Tibial artery (tissue), 4 donors: ENCODE data around the gene DCLRE1B.

Experiments
- DNase-seq, 2 donors: peaks; one replicate each; pipeline ENCODE4 v3.0.0-alpha.2; 2019
- H3K27ac ChIP-seq, 2 donors: fragments of 200-600 bp; sonication (generic) in 1 of 2; 1 replicate in 1 of 2; 2 replicates in 1 of 2; pipeline ENCODE4 v1.5.1; 2018 to 2019; ENCODE audit warnings: mild to moderate bottlenecking in 1 of 2
- H3K27me3 ChIP-seq, 2 donors: fragments of 200-600 bp; sonication (generic) in 1 of 2; one replicate each; pipeline versions ENCODE4 v1.5.1 to v1.6.0; 2016 to 2019
- H3K36me3 ChIP-seq, 3 donors: fragments of 200-600 bp; sonication (generic) in 2 of 3; one replicate each; pipeline ENCODE4 v1.5.1; 2016 to 2019; ENCODE audit warnings: mild to moderate bottlenecking in 2 of 3
- H3K4me1 ChIP-seq, 4 donors: fragments of 200-600 bp; sonication (generic) in 2 of 4; 1 replicate in 3 of 4; 2 replicates in 1 of 4; pipeline ENCODE4 v1.5.1; 2016 to 2019
- H3K4me3 ChIP-seq, 2 donors: fragments of 200-600 bp; sonication (generic) in 1 of 2; 1 replicate in 1 of 2; 2 replicates in 1 of 2; pipeline ENCODE4 v1.5.1; 2018 to 2019; ENCODE audit warnings: mild to moderate bottlenecking in 2 of 2
- H3K9me3 ChIP-seq, 3 donors: fragments of 200-600 bp; sonication (generic) in 1 of 3; one replicate each; pipeline ENCODE4 v1.5.1; 2016 to 2019
- intact Hi-C: fragments of 100-400 bp; cut with DNase I; formaldehyde crosslinking; loops from one replicate; pipeline ENCODE4 v1.15.0; 2023; ENCODE audit warnings: low total_unique reads
- TF ChIP-seq, protein P1 (sequence below), 2 experiments: fragments of 200-600 bp in 1 of 2; fragments of 450-650 bp in 1 of 2; IDR thresholded peaks; one replicate each; pipeline ENCODE4 v1.5.1; 2017 to 2019; ENCODE audit warnings: antibody characterized with exemption in 2 of 2, mild to moderate bottlenecking in 1 of 2, moderate library complexity in 1 of 2

Gene DCLRE1B

DNA sequence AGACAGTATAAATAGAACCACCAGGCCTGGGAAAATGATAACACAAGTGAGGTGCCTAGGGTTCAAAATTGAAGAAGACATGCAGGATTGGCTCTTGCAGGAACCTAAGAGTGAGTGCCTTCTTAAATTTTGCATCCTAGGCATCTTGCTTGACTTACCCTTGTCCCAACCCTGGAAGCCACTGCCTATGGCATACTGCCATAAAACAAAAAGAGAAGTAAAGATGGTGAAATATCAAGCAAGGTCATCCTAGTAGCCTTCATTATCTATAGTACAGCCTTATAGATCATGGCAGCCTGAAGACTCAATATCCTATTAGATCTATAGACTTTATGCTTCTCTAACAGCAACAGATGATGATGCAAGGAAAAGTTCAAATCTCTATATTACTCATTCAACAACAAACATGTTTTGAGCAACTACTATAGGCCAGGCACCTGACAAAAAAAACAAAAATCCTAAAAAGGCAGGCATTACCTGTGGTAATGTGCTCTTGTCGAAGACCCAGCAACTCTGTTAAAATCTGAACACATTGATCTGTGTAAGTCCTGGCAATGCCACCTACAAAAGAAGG lies 6.8 kb upstream of the DCLRE1B start:
- H3K36me3 ChIP-seq = peaks cover 35 to 66% (median 42%) of the 10 kb centered on the region in 3 donors
- H3K27ac ChIP-seq = peak overlapping the region; percentile 62 to 65
- H3K9me3 ChIP-seq = no peaks in the 10 kb centered on the region
- TF ChIP-seq, protein P1, sequence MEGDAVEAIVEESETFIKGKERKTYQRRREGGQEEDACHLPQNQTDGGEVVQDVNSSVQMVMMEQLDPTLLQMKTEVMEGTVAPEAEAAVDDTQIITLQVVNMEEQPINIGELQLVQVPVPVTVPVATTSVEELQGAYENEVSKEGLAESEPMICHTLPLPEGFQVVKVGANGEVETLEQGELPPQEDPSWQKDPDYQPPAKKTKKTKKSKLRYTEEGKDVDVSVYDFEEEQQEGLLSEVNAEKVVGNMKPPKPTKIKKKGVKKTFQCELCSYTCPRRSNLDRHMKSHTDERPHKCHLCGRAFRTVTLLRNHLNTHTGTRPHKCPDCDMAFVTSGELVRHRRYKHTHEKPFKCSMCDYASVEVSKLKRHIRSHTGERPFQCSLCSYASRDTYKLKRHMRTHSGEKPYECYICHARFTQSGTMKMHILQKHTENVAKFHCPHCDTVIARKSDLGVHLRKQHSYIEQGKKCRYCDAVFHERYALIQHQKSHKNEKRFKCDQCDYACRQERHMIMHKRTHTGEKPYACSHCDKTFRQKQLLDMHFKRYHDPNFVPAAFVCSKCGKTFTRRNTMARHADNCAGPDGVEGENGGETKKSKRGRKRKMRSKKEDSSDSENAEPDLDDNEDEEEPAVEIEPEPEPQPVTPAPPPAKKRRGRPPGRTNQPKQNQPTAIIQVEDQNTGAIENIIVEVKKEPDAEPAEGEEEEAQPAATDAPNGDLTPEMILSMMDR (IDR thresholded peaks at IDR 0.05) = no peak
- peaks cover 0 to 20% (median 6%) of the 10 kb centered on the region in 4 donors for H3K4me1 ChIP-seq
- H3K4me3 ChIP-seq = no peak overlapping the region
- intact Hi-C loops = loop anchor here (10.0 kb wide), 1 partner anchor 54 kb away; no protein-coding TSS in a partner anchor
- no peaks in the 10 kb centered on the region for H3K27me3 ChIP-seq
- no peak for DNase-seq

DNA sequence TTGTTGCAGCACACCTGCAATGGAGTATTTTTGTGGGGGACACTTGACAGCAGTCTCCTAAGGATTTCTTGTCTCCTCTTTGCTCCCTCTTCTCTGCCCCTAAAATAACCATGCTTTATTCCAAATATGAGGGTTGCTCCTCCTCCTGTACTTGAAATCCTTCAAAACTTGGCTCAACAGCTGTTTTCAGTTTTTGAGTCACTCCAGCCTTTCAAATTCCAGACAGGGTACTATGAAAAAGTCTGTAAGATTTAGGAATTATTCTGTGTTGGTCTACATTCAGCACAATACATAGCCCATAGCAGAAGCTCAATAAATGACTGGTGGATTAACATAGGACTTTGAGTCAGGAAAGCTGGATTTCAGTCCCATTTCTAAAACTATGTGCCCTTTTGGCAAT lies 6.0 kb upstream of the DCLRE1B start:
- H3K27ac ChIP-seq = peak overlapping the region; percentile 62 to 65

GRCh38 chr1:113901191-113901590 lies 3.9 kb upstream of the DCLRE1B start:
- intact Hi-C loops = loop anchor here (10.0 kb wide), 2 partner anchors 86 to 146 kb away; partner anchors contain the start of genes PHTF1 and RSBN1
- DNase-seq = no peak
- TF ChIP-seq, protein P1 (IDR thresholded peaks at IDR 0.05) = no peak
- Histone ChIP-seq H3K4me3 (no peak overlapping the region), H3K27me3 (no peaks in the 10 kb centered on the region), H3K9me3 (no peaks in the 10 kb centered on the region), H3K36me3 (peaks cover 22 to 39% (median 23%) of the 10 kb centered on the region in 3 donors), H3K4me1 (peaks cover 0 to 37% (median 13%) of the 10 kb centered on the region in 4 donors), H3K27ac (no peak overlapping the region)

More for the DNA sequence above, 6.0 kb upstream of the DCLRE1B start:
- Histone ChIP-seq H3K4me3 (no peak overlapping the region), H3K36me3 (peaks cover 35 to 59% (median 42%) of the 10 kb centered on the region in 3 donors), H3K27me3 (no peaks in the 10 kb centered on the region), H3K9me3 (no peaks in the 10 kb centered on the region), H3K4me1 (peaks cover 0 to 28% (median 10%) of the 10 kb centered on the region in 4 donors)
- no peak for DNase-seq
- intact Hi-C loops = loop anchor here (10.0 kb wide), 1 partner anchor 54 kb away; no protein-coding TSS in a partner anchor
- TF ChIP-seq, protein P1 (IDR thresholded peaks at IDR 0.05) = no peak

GRCh38 chr1:113903501-113904292 lies 1.4 kb upstream of the DCLRE1B start:
- Histone ChIP-seq H3K27ac (peak overlapping the region; percentile 80 to 83), H3K27me3 (no peaks in the 10 kb centered on the region), H3K4me1 (peaks cover 0 to 36% (median 13%) of the 10 kb centered on the region in 4 donors), H3K4me3 (peak overlapping the region; percentile 61 to 87), H3K36me3 (peaks cover 5 to 34% (median 5%) of the 10 kb centered on the region in 3 donors), H3K9me3 (no peaks in the 10 kb centered on the region)
- no peak for DNase-seq
- intact Hi-C loops = loop anchor here (10.0 kb wide), 2 partner anchors 89 to 149 kb away; partner anchors contain the start of genes PHTF1 and RSBN1
- TF ChIP-seq, protein P1 (IDR thresholded peaks at IDR 0.05) = no peak

- H3K4me3 ChIP-seq = peak overlapping the region; percentile 61 to 87
- H3K36me3 ChIP-seq = peaks cover 5 to 37% (median 7%) of the 10 kb centered on the region in 3 donors
- no peaks in the 10 kb centered on the region for H3K27me3 ChIP-seq
- intact Hi-C loops = loop anchor here (10.0 kb wide), 2 partner anchors 89 to 149 kb away; partner anchors contain the start of genes PHTF1 and RSBN1
- peaks cover 0 to 30% (median 12%) of the 10 kb centered on the region in 4 donors for H3K4me1 ChIP-seq
- no peak for DNase-seq
- TF ChIP-seq, protein P1 (IDR thresholded peaks at IDR 0.05) = no peak
- no peaks in the 10 kb centered on the region for H3K9me3 ChIP-seq
- peak overlapping the region; percentile 80 to 83 for H3K27ac ChIP-seq
Observed at GRCh38 chr1:113904293-113904673, 843 bp upstream of the DCLRE1B start.
